AML-193 (cell line): Measurements from ENCODE around the gene ARID4B.
"Not testable (repeated sequence)": the region's sequence is repeated elsewhere in the genome, so short reads cannot be mapped to it uniquely, and the experiment has no call there.

ENCODE experiments used
- DNase-seq, 2 experiments: peaks; one replicate each; lab custom pipeline; 2025; lab: John Stamatoyannopoulos, UW

ARID4B gene

GRCh38 chr1:235327559-235328270 is at the start of gene ARID4B:
ARID4B (minus strand) TSS chr1:235328179; CDS start chr1:235326919, 1,260 bp downstream.
- DNase-seq, result no peak

GRCh38 chr1:235375919-235376605 is 48.1 kb upstream of the ARID4B start:
- no peak for DNase-seq

- DNase-seq, result no peak
Measured at GRCh38 chr1:235369802-235370201, 41.8 kb upstream of the ARID4B start.

GRCh38 chr1:235368428-235368827 is 40.4 kb upstream of the ARID4B start:
- DNase-seq, result no peak

GRCh38 chr1:235367000-235367908 is 39.3 kb upstream of the ARID4B start, which contains the start of gene TBCE:
TBCE (plus strand) TSS chr1:235367427; CDS start chr1:235380050, 12,623 bp downstream.
- DNase-seq, result peak; percentile 95

- DNase-seq, result no peak
Measured at GRCh38 chr1:235366286-235366685, 38.3 kb upstream of the ARID4B start.

GRCh38 chr1:235364189-235364588 is 36.2 kb upstream of the ARID4B start:
- DNase-seq, result not testable (repeated sequence)

GRCh38 chr1:235358899-235359298 is 30.9 kb upstream of the ARID4B start:
- DNase-seq, result no peak

GRCh38 chr1:235357485-235358373 is 29.8 kb upstream of the ARID4B start:
- no peak for DNase-seq

- no peak for DNase-seq
Measured at GRCh38 chr1:235351898-235352297, 23.9 kb upstream of the ARID4B start.

GRCh38 chr1:235351441-235351840 is 23.5 kb upstream of the ARID4B start:
- no peak for DNase-seq

- DNase-seq, result no peak
Measured at GRCh38 chr1:235343726-235344125, 15.7 kb upstream of the ARID4B start.

- DNase-seq, result no peak
Measured at GRCh38 chr1:235342471-235342870, 14.5 kb upstream of the ARID4B start.

- no peak for DNase-seq
Measured at GRCh38 chr1:235342039-235342438, 14.1 kb upstream of the ARID4B start.

GRCh38 chr1:235341334-235341733 is 13.4 kb upstream of the ARID4B start:
- no peak for DNase-seq

- DNase-seq, result peak in 1 of 2 experiments; percentile 9
Measured at GRCh38 chr1:235339746-235340145, 11.8 kb upstream of the ARID4B start.

- no peak for DNase-seq
Measured at GRCh38 chr1:235336903-235337302, 8.9 kb upstream of the ARID4B start.

GRCh38 chr1:235331401-235331800 is 3.4 kb upstream of the ARID4B start:
- DNase-seq, result peak in 1 of 2 experiments; percentile 50

- no peak for DNase-seq
Measured at GRCh38 chr1:235330918-235331285, 2.9 kb upstream of the ARID4B start.

- DNase-seq, result peak in 1 of 2 experiments; percentile 47
Measured at GRCh38 chr1:235329139-235329902, 1.3 kb upstream of the ARID4B start.
